Activated B cell treated with CpG ODN at 0.5 μM for 24 hours (primary cell): Measurements from ENCODE around the gene TP63. TPM values are rescaled to one million over a fixed set of nuclear protein-coding genes. Genes with fewer than 3 reads are reported as not detected.

Experiments
- ATAC-seq: fragments of 200-7000 bp; cut with Tn5 transposase; one replicate; pipeline ENCODE4 v1.10.0; 2021; ENCODE audit warnings: low read depth, mild to moderate bottlenecking, moderate library complexity
- CTCF ChIA-PET: fragments of 350-600 bp; sonication (Branson Sonifier 250); formaldehyde crosslinking; loops from one replicate; lab custom pipeline; 2021; ENCODE audit warnings: antibody characterized with exemption; lab: Charles Lee
- POLR2A ChIA-PET: fragments of 350-600 bp; sonication (Branson Sonifier 250); formaldehyde crosslinking; loops from one replicate; lab custom pipeline; 2021; ENCODE audit warnings: antibody characterized with exemption; lab: Charles Lee
- DNase-seq: peaks from one replicate; pipeline ENCODE4 v3.0.0; 2022
- H3K27ac Mint-ChIP-seq: one replicate; pipeline ENCODE4 v1.8.0; 2020; ENCODE audit warnings: mixed read lengths
- H3K27me3 Mint-ChIP-seq: one replicate; pipeline ENCODE4 v1.8.0; 2021; ENCODE audit warnings: mixed read lengths
- H3K36me3 Mint-ChIP-seq: one replicate; pipeline ENCODE4 v1.8.0; 2021; ENCODE audit warnings: low read depth, mixed read lengths
- H3K4me1 Mint-ChIP-seq: one replicate; pipeline ENCODE4 v1.8.0; 2021; ENCODE audit warnings: mixed read lengths
- H3K4me3 Mint-ChIP-seq: one replicate; pipeline ENCODE4 v1.8.0; 2020; ENCODE audit warnings: mild to moderate bottlenecking, mixed read lengths
- H3K9me3 Mint-ChIP-seq: one replicate; pipeline ENCODE4 v1.8.0; 2020; ENCODE audit warnings: mixed read lengths
- CTCF ChIP-seq: fragments of 200-600 bp; IDR thresholded peaks from one replicate; pipeline ENCODE4 v1.8.0; 2022; ENCODE audit warnings: antibody characterized with exemption, mild to moderate bottlenecking
- intact Hi-C: fragments of 100-400 bp; cut with micrococcal nuclease; formaldehyde crosslinking; loops from one replicate; pipeline ENCODE4 v1.15.1; 2024
- total RNA-seq: library from RNA; stranded (reverse); gene quantifications from 2 replicates; pipeline ENCODE4 v1.2.3, GENCODE V29; 2022

Gene TP63
- total RNA-seq, 1 donor from 2014 or later: 3.9 TPM

DNA sequence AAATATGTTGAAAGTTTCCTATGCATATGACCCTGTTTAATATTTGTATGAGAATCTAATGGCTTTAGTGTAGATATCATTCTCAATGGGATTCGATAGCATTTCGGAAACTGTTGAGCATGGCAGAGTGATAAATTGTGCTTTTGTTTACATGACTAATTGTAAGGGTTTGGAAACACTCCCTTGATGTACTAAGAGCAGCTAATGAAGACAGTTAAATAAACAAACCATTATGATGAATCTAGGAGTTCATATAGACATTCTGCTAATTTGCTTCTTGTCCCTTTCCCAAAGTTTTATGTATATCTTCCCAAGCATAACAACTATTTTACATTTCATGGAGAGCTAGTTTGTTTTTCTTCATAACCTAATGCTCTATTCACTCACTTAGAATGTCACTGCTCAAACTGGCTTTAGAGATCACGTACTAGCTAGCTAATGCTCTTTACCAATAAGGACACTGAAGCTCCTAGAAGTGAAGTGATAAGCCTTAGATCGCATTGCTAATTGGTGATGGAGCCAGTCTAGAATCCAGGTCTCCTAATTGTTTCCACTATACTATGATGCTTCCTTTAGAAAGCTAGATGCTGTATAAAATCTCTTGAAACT is 140.8 kb downstream of the TP63 start:
- Mint-ChIP-seq H3K36me3 (no peaks in the 10 kb centered on the region), H3K27me3 (no peaks in the 10 kb centered on the region), H3K4me1 (no peaks in the 10 kb centered on the region), H3K4me3 (no peak overlapping the region), H3K9me3 (no peaks in the 10 kb centered on the region), H3K27ac (no peak overlapping the region)
- TF ChIP-seq CTCF: no peak
- ChIA-PET POLR2A (no interaction called here), CTCF (no interaction called here)
- no peak for ATAC-seq
- DNase-seq: no peak
- intact Hi-C loops: no loop called here

GRCh38 chr3:189772584-189772983 is 141.4 kb downstream of the TP63 start:
- H3K27me3 Mint-ChIP-seq: no peaks in the 10 kb centered on the region
- intact Hi-C loops: no loop called here
- H3K4me3 Mint-ChIP-seq: no peak overlapping the region
- no peaks in the 10 kb centered on the region for H3K9me3 Mint-ChIP-seq
- ATAC-seq: no peak
- POLR2A ChIA-PET: no interaction called here
- no peak for DNase-seq
- H3K4me1 Mint-ChIP-seq: no peaks in the 10 kb centered on the region
- CTCF ChIA-PET: no interaction called here
- no peak overlapping the region for H3K27ac Mint-ChIP-seq
- no peak for TF ChIP-seq CTCF
- no peaks in the 10 kb centered on the region for H3K36me3 Mint-ChIP-seq

- TF ChIP-seq CTCF: no peak
- no peaks in the 10 kb centered on the region for H3K9me3 Mint-ChIP-seq
- H3K4me3 Mint-ChIP-seq: no peak overlapping the region
- no peaks in the 10 kb centered on the region for H3K27me3 Mint-ChIP-seq
- intact Hi-C loops: no loop called here
- no peak for ATAC-seq
- H3K27ac Mint-ChIP-seq: no peak overlapping the region
- H3K36me3 Mint-ChIP-seq: no peaks in the 10 kb centered on the region
- no peak for DNase-seq
- CTCF ChIA-PET: no interaction called here
- H3K4me1 Mint-ChIP-seq: no peaks in the 10 kb centered on the region
- POLR2A ChIA-PET: no interaction called here
Observed at GRCh38 chr3:189773056-189773455, 141.9 kb downstream of the TP63 start.

- POLR2A ChIA-PET: no interaction called here
Observed at GRCh38 chr3:189776149-189776824, 145.1 kb downstream of the TP63 start.

More at GRCh38 chr3:189776149-189776824, 145.1 kb downstream of the TP63 start:
- Mint-ChIP-seq H3K4me1 (no peaks in the 10 kb centered on the region), H3K9me3 (no peaks in the 10 kb centered on the region), H3K36me3 (no peaks in the 10 kb centered on the region), H3K27ac (no peak overlapping the region), H3K27me3 (no peaks in the 10 kb centered on the region), H3K4me3 (no peak overlapping the region)
- no peak for ATAC-seq
- no peak for TF ChIP-seq CTCF
- intact Hi-C loops: no loop called here
- CTCF ChIA-PET: no interaction called here
- no peak for DNase-seq
